ENCODE results near the gene FGD6. TPM values are rescaled to one million over a fixed set of nuclear protein-coding genes. Genes with fewer than 3 reads are reported as not detected.

The FGD6 gene
- total and polyA plus RNA-seq, 2 experiments from 2014 or later, result 3.0 to 5.9 TPM

- DNase-seq, result peak; percentile 40
- H3K9ac ChIP-seq, result no peak overlapping the region
- in situ Hi-C loops (cut with MboI), result no loop called here
Observed at GRCh38 chr12:95131589-95132340, 85.5 kb downstream of the FGD6 start.

DNA sequence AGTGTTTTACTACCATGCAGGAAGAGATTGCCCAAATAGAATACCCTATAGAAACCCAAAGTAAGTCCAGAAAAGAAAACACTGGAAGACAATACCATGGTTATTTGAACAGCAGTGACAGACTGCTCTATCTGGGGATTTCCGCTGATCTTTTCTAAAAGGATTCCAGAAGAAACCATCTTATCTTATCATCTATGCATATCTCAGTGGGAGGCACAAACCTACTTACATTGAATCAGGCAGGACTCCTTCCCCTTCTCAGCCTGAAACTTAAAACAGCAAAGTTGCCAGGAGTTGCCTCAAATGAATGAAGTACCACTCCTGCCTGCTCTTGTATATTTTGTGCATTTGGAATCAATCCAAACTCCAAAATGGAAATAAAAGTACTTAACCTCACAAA lies 87.2 kb downstream of the FGD6 start:
- no peaks in the 10 kb centered on the region for H4K20me1 ChIP-seq (ENCODE audit: insufficient read depth)
- TF ChIP-seq EZH2 (IDR thresholded peaks at IDR 0.05; ENCODE audit: insufficient read depth, poor library complexity, severe bottlenecking) (no peak), EZH2phosphoT487 (IDR thresholded peaks at IDR 0.05; ENCODE audit: insufficient read depth, low read depth) (no peak)
- H3K4me1 ChIP-seq (ENCODE audit: insufficient read depth), result no peaks in the 10 kb centered on the region
- no peak overlapping the region for H3K4me3 ChIP-seq
- H2AFZ ChIP-seq, result no peak overlapping the region
- peaks cover 4% of the 10 kb centered on the region; the same call in 1 of the 2 replicates for H3K36me3 ChIP-seq (ENCODE audit: low read depth)
- H3K9ac ChIP-seq, result no peak overlapping the region
- H3K9me2 ChIP-seq (ENCODE audit: insufficient read depth), result no peaks in the 10 kb centered on the region
- WGBS, 2 experiments (ENCODE audit: low coverage in 1 of 2, low lambda C conversion rate in 2 of 2, missing lambda C conversion rate in 2 of 2), result 94 to 95% methylated on average over 1 of the region's 1 CpG
- H3K4me2 ChIP-seq (ENCODE audit: unreplicated experiment), result no peak overlapping the region
- H3K9me3 ChIP-seq (ENCODE audit: low read depth), result no peaks in the 10 kb centered on the region
- no peak for DNase-seq
- no peaks in the 10 kb centered on the region for H3K27me3 ChIP-seq (replicated peaks; ENCODE audit: insufficient read depth)
- in situ Hi-C loops (cut with MboI), result no loop called here
- H3K27ac ChIP-seq, result no peak overlapping the region
- no peaks in the 10 kb centered on the region for H3F3A ChIP-seq (ENCODE audit: insufficient read depth)
- H3K79me2 ChIP-seq (ENCODE audit: insufficient read depth), result no peaks in the 10 kb centered on the region

More at GRCh38 chr12:95131589-95132340, 85.5 kb downstream of the FGD6 start:
- H4K20me1 ChIP-seq (ENCODE audit: insufficient read depth), result no peaks in the 10 kb centered on the region
- H3K79me2 ChIP-seq (ENCODE audit: insufficient read depth), result no peaks in the 10 kb centered on the region
- no peaks in the 10 kb centered on the region for H3K27me3 ChIP-seq (replicated peaks; ENCODE audit: insufficient read depth)
- H3K4me3 ChIP-seq, result no peak overlapping the region
- peaks cover 4% of the 10 kb centered on the region; the same call in 1 of the 2 replicates for H3K36me3 ChIP-seq (ENCODE audit: low read depth)
- H3K27ac ChIP-seq, result 0 out of 2 replicates have a peak overlapping the region, but pooled peaks have one; percentile 9
- H3K4me1 ChIP-seq (ENCODE audit: insufficient read depth), result no peaks in the 10 kb centered on the region
- H3F3A ChIP-seq (ENCODE audit: insufficient read depth), result no peaks in the 10 kb centered on the region
- no peak overlapping the region for H2AFZ ChIP-seq
- 80 to 81% methylated on average over 10 of the region's 10 CpGs for WGBS, 2 experiments (ENCODE audit: low coverage in 1 of 2, low lambda C conversion rate in 2 of 2, missing lambda C conversion rate in 2 of 2)
- H3K4me2 ChIP-seq (ENCODE audit: unreplicated experiment), result no peak overlapping the region
- TF ChIP-seq EZH2phosphoT487 (IDR thresholded peaks at IDR 0.05; ENCODE audit: insufficient read depth, low read depth) (no peak), EZH2 (IDR thresholded peaks at IDR 0.05; ENCODE audit: insufficient read depth, poor library complexity, severe bottlenecking) (no peak)
- H3K9me3 ChIP-seq (ENCODE audit: low read depth), result no peaks in the 10 kb centered on the region
- H3K9me2 ChIP-seq (ENCODE audit: insufficient read depth), result no peaks in the 10 kb centered on the region

- no peak overlapping the region for H3K27ac ChIP-seq
Observed at GRCh38 chr12:95129115-95129514, 88.2 kb downstream of the FGD6 start.

DNA sequence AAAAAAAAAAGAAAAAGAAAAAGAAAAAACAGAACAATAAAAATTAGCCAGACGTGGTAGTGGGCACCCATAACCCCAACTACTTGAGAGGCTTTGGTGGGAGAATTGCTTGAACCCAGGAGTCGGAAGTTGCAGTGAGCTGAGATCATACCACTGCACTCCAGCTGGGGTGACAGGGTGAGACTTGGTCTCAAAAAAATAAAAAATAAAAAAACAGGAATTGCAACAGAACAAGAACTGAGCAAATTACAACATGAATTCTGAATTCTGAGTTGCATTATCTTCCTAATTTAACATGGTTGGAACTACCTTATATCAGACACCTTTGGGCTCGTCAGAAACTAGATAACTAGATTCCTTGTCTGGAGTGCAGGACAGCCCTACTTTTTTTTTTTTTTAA lies 90.5 kb downstream of the FGD6 start:
- TF ChIP-seq EZH2phosphoT487 (IDR thresholded peaks at IDR 0.05; ENCODE audit: insufficient read depth, low read depth) (no peak), EZH2 (IDR thresholded peaks at IDR 0.05; ENCODE audit: insufficient read depth, poor library complexity, severe bottlenecking) (no peak)
- H3F3A ChIP-seq (ENCODE audit: insufficient read depth), result no peaks in the 10 kb centered on the region
- no peaks in the 10 kb centered on the region for H3K9me2 ChIP-seq (ENCODE audit: insufficient read depth)
- H3K27me3 ChIP-seq (replicated peaks; ENCODE audit: insufficient read depth), result no peaks in the 10 kb centered on the region
- H4K20me1 ChIP-seq (ENCODE audit: insufficient read depth), result no peaks in the 10 kb centered on the region
- H2AFZ ChIP-seq, result no peak overlapping the region
- no peak overlapping the region for H3K4me2 ChIP-seq (ENCODE audit: unreplicated experiment)
- peaks cover 4% of the 10 kb centered on the region; the same call in 1 of the 2 replicates for H3K36me3 ChIP-seq (ENCODE audit: low read depth)
- no peak for DNase-seq
- H3K79me2 ChIP-seq (ENCODE audit: insufficient read depth), result no peaks in the 10 kb centered on the region
- in situ Hi-C loops (cut with MboI), result no loop called here
- no peaks in the 10 kb centered on the region for H3K9me3 ChIP-seq (ENCODE audit: low read depth)
- no peak overlapping the region for H3K4me3 ChIP-seq
- WGBS, 2 experiments (ENCODE audit: low coverage in 1 of 2, low lambda C conversion rate in 2 of 2, missing lambda C conversion rate in 2 of 2), result 73 to 78% methylated on average over 3 of the region's 3 CpGs
- no peak overlapping the region for H3K9ac ChIP-seq
- H3K27ac ChIP-seq, result no peak overlapping the region
- no peaks in the 10 kb centered on the region for H3K4me1 ChIP-seq (ENCODE audit: insufficient read depth)

More at GRCh38 chr12:95129115-95129514, 88.2 kb downstream of the FGD6 start:
- Histone ChIP-seq H3K4me3 (no peak overlapping the region), H3K4me1 (ENCODE audit: insufficient read depth) (no peaks in the 10 kb centered on the region), H3K79me2 (ENCODE audit: insufficient read depth) (no peaks in the 10 kb centered on the region), H3K9me3 (ENCODE audit: low read depth) (no peaks in the 10 kb centered on the region), H3K36me3 (ENCODE audit: low read depth) (peaks cover 4% of the 10 kb centered on the region; the same call in 1 of the 2 replicates), H3K4me2 (ENCODE audit: unreplicated experiment) (no peak overlapping the region), H3K27me3 (replicated peaks; ENCODE audit: insufficient read depth) (no peaks in the 10 kb centered on the region), H3K9ac (no peak overlapping the region), H3K9me2 (ENCODE audit: insufficient read depth) (no peaks in the 10 kb centered on the region), H3F3A (ENCODE audit: insufficient read depth) (no peaks in the 10 kb centered on the region), H4K20me1 (ENCODE audit: insufficient read depth) (no peaks in the 10 kb centered on the region), H2AFZ (no peak overlapping the region)
- no peak for DNase-seq
- in situ Hi-C loops (cut with MboI), result no loop called here
- 96 to 97% methylated on average over 2 of the region's 2 CpGs for WGBS, 2 experiments (ENCODE audit: low coverage in 1 of 2, low lambda C conversion rate in 2 of 2, missing lambda C conversion rate in 2 of 2)
- TF ChIP-seq EZH2phosphoT487 (IDR thresholded peaks at IDR 0.05; ENCODE audit: insufficient read depth, low read depth) (no peak), EZH2 (IDR thresholded peaks at IDR 0.05; ENCODE audit: insufficient read depth, poor library complexity, severe bottlenecking) (no peak)
